HUES48 (cell line): Measurements from ENCODE around the gene H2BK1.

Source experiments
- H3K27ac ChIP-seq: one replicate; pipeline ENCODE4 v1.7.0; 2013; ENCODE audit warnings: low read depth, low read length, inconsistent platforms
- H3K27me3 ChIP-seq: 2 replicates; pipeline ENCODE4 v1.6.1; 2013; ENCODE audit warnings: mild to moderate bottlenecking, low read length; ENCODE audit not compliant: control insufficient read depth, insufficient read depth
- H3K36me3 ChIP-seq: 2 replicates; pipeline ENCODE4 v1.6.1; 2013; ENCODE audit warnings: low read length; ENCODE audit not compliant: control insufficient read depth, insufficient read depth
- H3K4me1 ChIP-seq: 2 replicates; pipeline ENCODE4 v1.6.1; 2013; ENCODE audit warnings: mild to moderate bottlenecking, low read length; ENCODE audit not compliant: control insufficient read depth, insufficient read depth
- H3K4me3 ChIP-seq: 2 replicates; pipeline ENCODE4 v1.5.1; 2013; ENCODE audit warnings: mild to moderate bottlenecking, low read depth, low read length
- H3K9ac ChIP-seq: 2 replicates; pipeline ENCODE4 v1.6.1; 2013; ENCODE audit warnings: mild to moderate bottlenecking, low read depth, low read length, moderate library complexity
- H3K9me3 ChIP-seq: 2 replicates; pipeline ENCODE4 v1.6.1; 2013; ENCODE audit warnings: low read length; ENCODE audit not compliant: control insufficient read depth, insufficient read depth

H2BK1 gene

DNA sequence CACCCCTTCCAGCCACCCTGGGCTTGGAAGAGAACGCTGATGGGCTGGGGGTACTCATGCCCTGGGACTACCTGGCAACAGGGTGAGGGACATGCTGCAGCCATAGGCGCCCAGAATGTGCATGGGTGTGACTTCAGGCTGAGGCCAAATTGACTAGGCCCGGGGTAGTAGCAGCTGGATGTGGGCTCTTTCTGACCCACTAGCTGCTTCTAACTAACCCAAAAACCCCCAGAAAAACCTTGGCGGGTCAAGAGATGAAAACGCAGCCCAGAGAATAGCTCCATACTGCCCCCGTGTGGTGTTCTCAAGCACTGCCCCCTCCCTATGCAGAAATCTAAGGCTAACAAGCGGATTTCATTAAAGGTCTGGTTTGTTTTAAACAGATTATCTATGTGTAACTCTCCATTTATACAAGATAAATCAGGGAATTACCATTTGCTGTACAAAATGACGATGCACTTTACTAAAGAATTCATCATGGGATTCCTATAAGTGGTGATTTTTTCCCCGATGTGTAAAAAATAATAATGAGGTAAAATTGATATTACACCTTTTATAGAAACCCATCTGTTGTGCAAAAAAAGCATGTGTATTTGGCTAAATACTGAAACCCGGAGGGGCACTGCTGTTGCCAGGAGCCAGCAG is 34.0 kb upstream of the H2BK1 start:
- H3K4me1 ChIP-seq: peaks cover 39% of the 10 kb centered on the region
- H3K27me3 ChIP-seq: peaks cover 45% of the 10 kb centered on the region
- no peak overlapping the region for H3K27ac ChIP-seq
- H3K36me3 ChIP-seq: no peaks in the 10 kb centered on the region
- H3K9ac ChIP-seq: no peak overlapping the region
- H3K4me3 ChIP-seq: peak overlapping the region; percentile 50; the same call in 1 of the 2 replicates
- H3K9me3 ChIP-seq: no peaks in the 10 kb centered on the region

DNA sequence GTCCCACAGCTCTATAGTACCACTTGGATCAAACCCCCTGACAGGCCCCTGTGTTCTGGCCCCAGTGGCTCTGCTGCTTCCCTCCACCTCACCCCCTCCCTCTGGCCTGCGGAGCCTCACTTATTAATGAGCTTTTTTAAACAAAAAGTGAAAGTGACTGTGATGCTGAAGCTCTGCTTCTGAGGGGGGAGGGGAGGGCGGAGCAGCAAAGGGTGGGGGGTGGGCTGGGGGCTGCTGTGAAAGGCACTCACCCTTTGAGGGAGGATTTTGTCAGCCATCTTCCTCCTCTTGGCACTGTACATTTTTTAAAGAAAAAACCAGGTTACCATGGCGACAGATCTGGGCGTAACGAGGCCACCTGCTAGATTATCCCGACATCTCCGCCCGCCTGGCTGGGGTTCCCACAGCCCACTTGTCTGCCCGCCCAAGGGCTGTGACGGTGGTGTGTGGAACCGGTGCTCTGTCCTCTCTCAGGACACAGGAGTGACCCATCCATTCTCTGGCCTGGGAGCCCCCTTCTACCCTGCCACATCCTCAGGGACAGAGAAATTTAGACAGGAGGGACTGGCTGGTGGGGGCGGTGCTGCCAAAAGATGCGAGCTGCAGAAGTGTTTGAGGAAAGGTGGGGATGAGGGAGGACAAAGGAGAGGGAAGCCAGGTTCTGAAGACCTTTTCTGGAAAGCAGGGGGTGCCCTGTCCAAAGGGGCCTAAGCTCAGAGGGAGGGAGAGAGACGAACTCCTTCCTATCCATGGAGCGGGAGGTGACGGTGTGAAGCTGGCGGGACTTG is 33.3 kb upstream of the H2BK1 start:
- H3K27ac ChIP-seq: no peak overlapping the region
- no peak overlapping the region for H3K4me3 ChIP-seq
- H3K27me3 ChIP-seq: peaks cover 39% of the 10 kb centered on the region
- H3K36me3 ChIP-seq: peaks cover under 1% of the 10 kb centered on the region; the same call in 1 of the 2 replicates
- peaks cover 36% of the 10 kb centered on the region for H3K4me1 ChIP-seq
- H3K9ac ChIP-seq: no peak overlapping the region
- no peaks in the 10 kb centered on the region for H3K9me3 ChIP-seq

DNA sequence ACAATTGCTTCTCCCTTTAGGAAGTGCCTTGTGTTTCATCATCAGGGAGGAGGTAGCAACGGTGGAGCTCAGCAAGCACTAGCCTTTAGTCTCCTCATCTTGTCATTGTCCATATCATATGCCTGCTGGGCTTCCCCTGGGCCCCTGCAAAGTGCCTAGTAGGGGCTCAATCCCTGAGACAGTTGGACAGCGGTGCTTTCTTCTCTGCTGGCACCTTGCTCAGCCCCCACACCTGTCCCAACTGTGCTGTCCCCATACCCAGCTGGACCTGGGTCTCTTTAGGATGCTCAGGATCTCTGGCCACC is 32.7 kb upstream of the H2BK1 start:
- Histone ChIP-seq H3K9me3 (no peaks in the 10 kb centered on the region), H3K36me3 (peaks cover 4% of the 10 kb centered on the region), H3K4me1 (peaks cover 36% of the 10 kb centered on the region), H3K27ac (no peak overlapping the region), H3K9ac (no peak overlapping the region), H3K27me3 (peaks cover 33% of the 10 kb centered on the region), H3K4me3 (no peak overlapping the region)

DNA sequence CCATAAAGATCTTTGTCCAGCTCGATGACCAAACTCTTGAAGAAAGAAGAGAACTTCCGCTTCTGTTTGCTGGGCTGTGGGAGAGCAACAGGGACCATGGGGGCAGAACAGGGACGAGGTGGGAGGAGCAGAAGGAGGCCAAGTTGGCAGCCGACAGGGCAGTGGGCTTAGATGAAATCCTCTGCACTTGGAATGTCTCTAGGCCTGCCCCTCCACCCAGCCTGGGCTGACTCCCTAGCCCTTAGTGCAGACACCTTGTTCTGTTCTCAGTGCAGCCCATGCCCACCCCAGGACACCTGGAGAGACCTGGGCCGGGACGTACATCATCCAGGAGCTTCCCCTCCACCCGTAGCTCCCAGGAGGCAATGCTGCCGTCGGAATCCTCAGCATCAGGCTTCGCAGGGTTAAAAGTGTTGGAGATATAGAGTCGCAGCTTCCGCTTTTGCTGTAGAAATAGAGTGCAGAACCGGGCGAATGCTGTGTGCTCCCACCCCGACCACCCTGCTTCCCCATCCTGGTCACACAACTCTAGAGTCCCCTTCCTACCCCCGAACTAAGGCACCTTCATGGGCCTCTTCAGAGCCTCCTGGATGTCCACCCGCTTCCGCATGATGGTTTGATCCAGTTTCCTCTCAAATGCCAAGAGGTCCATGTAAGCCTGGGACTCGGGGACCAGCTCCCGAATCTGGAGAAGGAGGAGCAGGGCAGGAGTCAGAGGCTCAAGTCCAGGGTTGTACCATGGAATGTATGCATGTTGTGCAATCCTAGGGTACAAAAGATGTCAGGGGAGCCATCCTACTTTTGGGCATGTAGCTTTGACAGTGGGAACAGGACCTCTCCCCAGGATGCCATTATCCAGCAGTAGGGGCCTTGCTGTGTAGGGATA is 32.1 kb upstream of the H2BK1 start:
- peaks cover 32% of the 10 kb centered on the region for H3K4me1 ChIP-seq
- H3K27me3 ChIP-seq: peaks cover 27% of the 10 kb centered on the region
- no peak overlapping the region for H3K9ac ChIP-seq
- H3K36me3 ChIP-seq: peaks cover 10% of the 10 kb centered on the region
- H3K27ac ChIP-seq: no peak overlapping the region
- H3K4me3 ChIP-seq: no peak overlapping the region
- no peaks in the 10 kb centered on the region for H3K9me3 ChIP-seq

DNA sequence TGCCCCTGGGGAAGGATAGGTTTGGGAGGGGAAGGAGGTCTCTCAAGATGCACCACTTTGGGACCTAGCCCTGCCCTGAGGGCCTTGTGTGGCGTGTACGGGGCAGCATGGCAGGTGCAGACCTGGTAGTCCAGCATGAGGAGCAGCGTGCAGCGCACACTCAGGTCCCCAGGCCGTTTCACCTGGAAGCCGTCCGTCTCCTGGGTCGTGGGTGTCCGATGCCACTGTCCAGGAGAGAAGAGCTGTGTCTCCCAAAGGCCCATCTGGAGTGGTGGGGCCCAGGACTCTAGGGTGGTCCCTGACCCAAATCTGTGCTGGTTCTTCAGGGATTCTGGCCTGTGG is 31.4 kb upstream of the H2BK1 start:
- H3K9me3 ChIP-seq: no peaks in the 10 kb centered on the region
- H3K36me3 ChIP-seq: peaks cover 17% of the 10 kb centered on the region
- peaks cover 28% of the 10 kb centered on the region for H3K4me1 ChIP-seq
- peaks cover 21% of the 10 kb centered on the region for H3K27me3 ChIP-seq
- no peak overlapping the region for H3K27ac ChIP-seq
- no peak overlapping the region for H3K9ac ChIP-seq
- H3K4me3 ChIP-seq: no peak overlapping the region

DNA sequence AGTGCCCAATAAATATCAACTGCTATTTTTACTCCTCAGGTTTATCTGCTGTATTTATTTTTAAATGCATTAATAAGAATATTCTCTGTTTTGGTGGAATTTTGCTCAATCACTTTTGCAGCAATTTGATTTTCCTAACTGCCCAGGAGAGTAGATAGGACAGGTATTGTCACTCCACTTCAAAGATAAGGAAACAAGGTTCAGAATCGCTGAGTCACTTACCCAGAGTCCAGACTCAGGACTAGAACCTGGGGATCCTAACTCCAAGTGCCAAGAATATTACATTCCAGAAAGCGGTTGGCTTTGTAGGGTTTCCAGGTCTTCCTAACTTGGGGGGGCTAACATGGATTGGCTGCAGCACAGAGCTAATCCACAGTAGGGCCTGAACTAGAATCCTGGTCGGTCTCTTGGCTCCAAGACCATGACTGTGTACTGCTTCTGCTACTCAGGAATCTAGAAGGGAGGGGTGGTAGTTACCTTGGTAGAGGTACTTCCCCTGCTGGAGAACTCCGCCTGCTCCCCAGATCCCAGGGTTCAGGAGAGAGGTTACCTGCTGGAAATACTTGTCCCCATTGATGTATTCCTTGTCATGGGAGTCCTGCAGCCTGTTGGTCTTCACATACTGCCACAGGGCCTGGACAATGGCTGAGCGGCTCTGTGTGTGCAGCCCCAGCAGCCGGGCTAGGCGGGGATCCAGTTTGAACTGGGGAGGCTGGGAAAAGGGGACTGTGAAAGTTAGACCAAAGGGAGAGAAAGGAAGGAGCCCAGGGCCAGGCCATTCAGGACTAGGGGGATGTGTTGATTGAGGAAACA is 30.9 kb upstream of the H2BK1 start:
- Histone ChIP-seq H3K36me3 (peaks cover 23% of the 10 kb centered on the region), H3K27ac (no peak overlapping the region)

DNA sequence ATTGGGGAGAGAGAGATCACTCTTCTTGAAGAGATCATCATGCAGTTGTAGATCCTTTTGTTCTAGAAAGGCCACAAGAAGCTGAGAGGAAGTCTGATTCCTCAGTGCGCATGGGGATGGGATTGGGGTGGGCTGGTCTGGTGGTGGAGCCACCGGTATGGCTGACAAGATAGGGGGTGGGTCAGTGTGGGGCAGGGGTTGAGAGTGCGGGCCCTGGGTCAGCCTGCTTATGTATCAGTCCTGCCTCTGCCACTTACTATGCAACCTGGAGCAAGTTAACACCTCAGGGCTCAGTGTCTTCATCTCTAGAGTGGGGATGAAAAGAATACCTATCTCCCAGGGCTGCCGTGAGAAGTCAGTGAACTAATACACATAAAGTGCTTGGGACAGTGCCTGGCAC is 30.2 kb upstream of the H2BK1 start:
- H3K9ac ChIP-seq: no peak overlapping the region
- peaks cover 9% of the 10 kb centered on the region for H3K27me3 ChIP-seq
- H3K27ac ChIP-seq: no peak overlapping the region
- peaks cover 27% of the 10 kb centered on the region for H3K36me3 ChIP-seq
- H3K9me3 ChIP-seq: no peaks in the 10 kb centered on the region
- H3K4me1 ChIP-seq: peaks cover 17% of the 10 kb centered on the region; the same call in 1 of the 2 replicates
- no peak overlapping the region for H3K4me3 ChIP-seq

More for the DNA sequence above, 30.9 kb upstream of the H2BK1 start:
- Histone ChIP-seq H3K9me3 (no peaks in the 10 kb centered on the region), H3K4me1 (peaks cover 22% of the 10 kb centered on the region), H3K4me3 (no peak overlapping the region), H3K9ac (no peak overlapping the region), H3K27me3 (peaks cover 15% of the 10 kb centered on the region)

DNA sequence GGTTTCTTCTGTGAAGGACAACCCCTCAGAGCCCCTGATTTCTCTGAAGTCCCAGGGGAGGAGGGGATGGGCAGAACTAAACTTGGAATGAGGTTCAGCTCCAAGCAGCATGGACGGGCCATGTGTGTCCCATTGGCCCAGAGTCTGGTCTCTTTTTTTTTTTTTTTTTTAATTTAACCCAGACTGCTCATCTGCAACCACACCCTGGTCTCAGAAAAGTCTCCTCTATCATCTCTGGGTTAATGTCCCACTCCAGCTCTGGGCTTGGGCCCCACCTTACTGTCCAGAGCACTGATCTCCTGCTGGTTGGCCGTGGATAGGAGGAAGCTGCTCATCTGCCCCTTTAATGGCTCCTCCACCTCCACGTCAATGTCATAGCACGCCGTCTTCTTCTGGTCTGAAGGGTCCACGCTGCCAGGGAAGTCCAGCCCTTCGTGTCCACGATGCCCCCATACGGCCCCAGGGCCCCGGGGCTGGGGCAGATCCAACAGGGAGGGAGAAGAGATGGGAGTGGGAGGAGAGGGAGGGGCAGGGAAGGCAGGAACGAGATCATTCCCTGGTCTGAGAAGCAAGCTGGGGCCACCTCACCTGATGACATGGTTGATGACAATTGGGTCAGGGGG is 29.7 kb upstream of the H2BK1 start:
- Histone ChIP-seq H3K4me3 (no peak overlapping the region), H3K36me3 (peaks cover 33% of the 10 kb centered on the region), H3K4me1 (peaks cover 16% of the 10 kb centered on the region; the same call in 1 of the 2 replicates), H3K9me3 (no peaks in the 10 kb centered on the region), H3K9ac (no peak overlapping the region), H3K27me3 (peaks cover 6% of the 10 kb centered on the region), H3K27ac (no peak overlapping the region)

DNA sequence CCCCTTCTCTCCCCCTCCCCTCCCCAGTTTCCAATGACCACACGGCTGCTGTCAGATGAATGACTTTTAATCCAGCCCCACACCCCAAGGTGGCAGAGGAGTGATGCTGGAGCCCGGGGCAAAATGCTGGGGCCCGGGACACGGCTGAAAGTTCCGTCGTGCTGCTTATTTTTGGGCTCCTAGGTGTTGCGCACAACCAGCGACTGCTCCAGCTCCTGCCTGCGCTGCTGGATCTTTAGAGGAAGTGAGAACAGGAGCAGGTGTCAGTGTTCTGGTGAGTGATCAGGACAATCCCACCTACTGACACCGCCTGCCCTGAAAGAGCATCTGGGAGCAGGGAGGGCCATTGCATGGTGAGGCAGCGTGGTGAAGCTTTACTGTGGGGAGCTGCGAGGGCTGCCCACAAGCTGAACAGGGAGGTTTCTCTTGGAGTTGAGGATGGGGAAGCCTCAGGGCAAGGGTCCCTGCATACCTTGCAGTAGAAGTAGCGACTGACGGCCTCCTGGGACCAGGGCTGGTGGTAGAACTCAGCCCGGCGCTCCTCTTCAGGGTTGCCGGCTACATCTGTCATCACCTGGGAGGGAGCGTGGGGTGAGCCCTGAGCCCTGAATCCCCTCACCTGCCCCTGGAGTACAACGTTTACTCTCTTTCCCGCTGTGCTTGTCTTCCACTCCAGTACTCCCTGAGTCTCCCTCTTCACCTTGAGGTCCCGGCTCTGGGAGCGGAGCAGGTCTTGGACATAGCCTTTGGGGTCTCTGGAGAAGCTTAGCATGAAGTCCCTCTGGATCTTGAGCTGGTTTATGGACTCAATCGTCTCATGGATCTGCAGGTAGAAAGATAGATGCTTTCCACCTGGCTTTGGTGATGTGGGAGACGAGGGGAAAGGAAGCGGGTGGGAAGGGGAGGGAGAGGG is 28.9 kb upstream of the H2BK1 start:
- Histone ChIP-seq H3K27ac (no peak overlapping the region), H3K36me3 (peaks cover 36% of the 10 kb centered on the region), H3K9me3 (no peaks in the 10 kb centered on the region), H3K4me3 (no peak overlapping the region), H3K27me3 (no peaks in the 10 kb centered on the region), H3K4me1 (peaks cover 10% of the 10 kb centered on the region; the same call in 1 of the 2 replicates), H3K9ac (no peak overlapping the region)
